IMR-90 (cell line): Measurements from ENCODE around the gene TMEM140.

ENCODE experiments used
- CEBPB ChIP-seq: IDR thresholded peaks from 2 replicates; pipeline ENCODE4 v1.6.1; 2012; ENCODE audit warnings: low read depth, low read length, improper control_type of control experiment
- CTCF ChIP-seq: conservative IDR thresholded peaks from 2 replicates; pipeline ENCODE4 v1.5.1; 2012; ENCODE audit warnings: mild to moderate bottlenecking, low read depth, low read length, improper control_type of control experiment
- ELK1 ChIP-seq: fragments of 150-350 bp; IDR thresholded peaks from 2 replicates; pipeline ENCODE4 v1.6.1; 2016; ENCODE audit warnings: low read depth, mild to moderate bottlenecking, low read length, moderate library complexity, borderline replicate concordance
- POLR2A ChIP-seq: IDR thresholded peaks from 2 replicates; pipeline ENCODE4 v1.6.1; 2012; ENCODE audit warnings: mild to moderate bottlenecking, low read depth, low read length
- RAD21 ChIP-seq: IDR thresholded peaks from 2 replicates; pipeline ENCODE4 v1.6.1; 2012; ENCODE audit warnings: low read length, improper control_type of control experiment
- RFX5 ChIP-seq: IDR thresholded peaks from 2 replicates; pipeline ENCODE4 v1.8.0; 2012; ENCODE audit warnings: low read depth, mild to moderate bottlenecking, low read length, moderate library complexity

- TF ChIP-seq CTCF (no peak), POLR2A (no peak), RAD21 (no peak), RFX5 (no peak), ELK1 (no peak), CEBPB (no peak)
Observed at GRCh38 chr7:135161669-135162068, 13.8 kb downstream of the TMEM140 start.
